ENCODE measurements around the gene RUNDC3A.

Gene RUNDC3A

DNA sequence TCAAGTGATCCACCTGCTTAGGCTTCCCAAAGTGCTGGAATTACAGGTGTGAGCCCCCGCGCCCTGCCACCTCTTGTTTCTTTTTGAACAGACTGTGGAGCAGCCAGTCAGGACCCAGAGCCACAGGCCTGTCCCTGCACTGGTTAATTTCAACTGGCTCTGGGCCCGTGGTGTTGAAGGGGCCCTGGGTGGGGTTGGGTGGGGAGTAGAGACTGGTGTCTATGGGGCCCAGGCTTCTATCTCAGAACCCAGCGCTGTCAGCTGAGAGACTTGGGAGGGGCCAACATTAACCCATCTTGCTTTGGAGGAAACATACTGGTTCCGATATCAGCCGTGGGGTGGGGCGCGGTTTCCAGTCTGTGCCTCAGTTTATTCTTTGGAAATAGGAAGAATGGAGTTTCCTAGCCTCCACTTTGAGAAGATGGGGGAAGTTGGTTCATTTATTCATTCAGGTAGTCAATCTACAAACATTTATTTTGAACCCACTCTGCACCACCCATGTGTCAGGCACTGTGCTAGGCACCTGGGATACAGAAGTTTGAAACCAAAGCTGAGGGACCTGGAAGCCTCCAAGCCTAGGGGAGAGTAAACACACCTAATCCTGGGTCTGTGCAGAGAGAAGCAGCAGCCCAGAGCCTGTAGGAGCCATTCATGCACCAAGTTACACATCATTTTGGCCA is 24.9 kb upstream of the RUNDC3A start:
- DNase-seq (ENCODE audit: low read depth, low spot score), result no peak

DNA sequence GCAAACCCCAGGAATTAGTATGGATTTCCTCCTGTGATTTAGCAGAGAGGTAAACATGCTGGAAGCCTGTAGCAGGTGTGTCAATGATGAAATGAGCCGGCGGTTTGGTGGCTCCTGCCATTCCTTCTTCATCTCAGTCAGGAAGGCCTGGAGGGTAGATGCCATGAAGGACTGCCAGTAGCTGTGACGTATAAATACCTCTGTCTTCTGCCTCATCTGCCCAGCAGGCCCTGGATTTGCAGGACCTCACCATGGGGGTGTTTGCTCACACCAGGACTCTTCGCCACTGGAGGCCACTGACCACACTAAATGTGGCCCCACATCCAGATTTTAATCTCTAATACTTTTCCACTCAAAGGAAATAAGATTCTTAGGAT is 24.4 kb upstream of the RUNDC3A start:
- no peak for DNase-seq (ENCODE audit: low read depth, low spot score)

- DNase-seq (ENCODE audit: low read depth, low spot score), result no peak
Observed at GRCh38 chr17:44287651-44288050, 20.8 kb upstream of the RUNDC3A start.

GRCh38 chr17:44293509-44294226 is 14.7 kb upstream of the RUNDC3A start:
- DNase-seq (ENCODE audit: low read depth, low spot score), result no peak

GRCh38 chr17:44297975-44298374 is 10.4 kb upstream of the RUNDC3A start:
- DNase-seq (ENCODE audit: low read depth, low spot score), result no peak

- DNase-seq (ENCODE audit: low read depth, low spot score), result no peak
Observed at GRCh38 chr17:44304651-44305050, 3.8 kb upstream of the RUNDC3A start.

- DNase-seq (ENCODE audit: low read depth, low spot score), result no peak
Observed at GRCh38 chr17:44307387-44308186, 814 bp upstream of the RUNDC3A start.

- no peak for DNase-seq (ENCODE audit: low read depth, low spot score)
Observed at GRCh38 chr17:44308865-44309264, 464 bp downstream of the RUNDC3A start.

GRCh38 chr17:44309472-44309871 is 1.1 kb downstream of the RUNDC3A start:
- DNase-seq (ENCODE audit: low read depth, low spot score), result no peak

DNA sequence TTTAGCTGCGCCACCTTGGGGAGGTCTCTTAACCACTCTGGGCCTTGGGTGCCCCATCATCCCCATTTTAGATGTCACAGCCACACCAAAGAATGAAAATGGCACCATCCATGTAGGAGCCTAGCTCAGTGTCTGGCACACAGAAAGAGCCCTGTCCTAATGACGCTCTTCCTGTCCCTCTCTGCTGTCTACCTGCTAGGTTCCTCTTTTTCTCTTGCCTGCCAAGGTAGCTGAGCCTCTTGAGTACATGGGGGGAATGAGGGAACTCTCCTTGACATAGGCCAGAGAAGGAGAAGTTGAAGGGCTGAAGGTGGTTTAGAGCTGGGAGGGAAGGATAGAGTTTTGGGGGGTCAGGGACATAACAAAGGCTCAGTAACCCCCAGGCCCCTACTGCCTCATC is 1.8 kb downstream of the RUNDC3A start:
- DNase-seq (ENCODE audit: low read depth, low spot score), result no peak

GRCh38 chr17:44310609-44311376 is 2.4 kb downstream of the RUNDC3A start:
- DNase-seq (ENCODE audit: low read depth, low spot score), result no peak

- no peak for DNase-seq (ENCODE audit: low read depth, low spot score)
Observed at GRCh38 chr17:44311562-44312181, 3.3 kb downstream of the RUNDC3A start.

DNA sequence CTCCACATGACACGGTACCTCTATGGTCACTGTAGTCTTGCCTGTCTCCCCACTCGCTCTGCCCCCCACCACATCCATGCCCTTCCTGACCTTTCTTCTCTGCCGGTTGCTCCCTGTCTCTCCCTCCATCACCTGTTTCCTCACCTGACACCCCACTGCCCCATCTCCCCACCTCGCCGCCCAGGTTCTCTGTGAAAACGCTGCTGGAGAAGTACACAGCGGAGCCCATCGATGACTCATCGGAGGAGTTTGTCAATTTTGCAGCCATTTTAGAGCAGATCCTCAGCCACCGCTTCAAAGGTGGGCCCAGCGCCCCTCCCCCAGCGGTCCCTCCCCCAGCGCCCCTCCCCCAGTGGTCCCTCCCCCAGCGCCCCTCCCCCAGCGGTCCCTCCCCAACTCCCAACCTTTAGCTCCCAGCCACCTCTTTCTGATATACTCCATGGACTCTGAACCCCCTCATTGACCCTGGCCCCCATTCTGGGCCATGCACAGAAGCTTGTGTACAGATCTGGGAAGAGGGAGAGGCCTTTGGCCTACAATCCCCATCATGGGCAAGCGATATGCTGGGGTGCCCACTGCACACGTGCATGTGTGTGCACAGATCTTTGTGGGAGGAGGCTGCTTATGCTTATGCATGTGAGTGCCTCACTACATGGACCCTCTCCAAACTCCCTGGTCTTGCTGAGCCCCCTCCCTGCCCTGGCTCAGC is 4.1 kb downstream of the RUNDC3A start:
- no peak for DNase-seq (ENCODE audit: low read depth, low spot score)

DNA sequence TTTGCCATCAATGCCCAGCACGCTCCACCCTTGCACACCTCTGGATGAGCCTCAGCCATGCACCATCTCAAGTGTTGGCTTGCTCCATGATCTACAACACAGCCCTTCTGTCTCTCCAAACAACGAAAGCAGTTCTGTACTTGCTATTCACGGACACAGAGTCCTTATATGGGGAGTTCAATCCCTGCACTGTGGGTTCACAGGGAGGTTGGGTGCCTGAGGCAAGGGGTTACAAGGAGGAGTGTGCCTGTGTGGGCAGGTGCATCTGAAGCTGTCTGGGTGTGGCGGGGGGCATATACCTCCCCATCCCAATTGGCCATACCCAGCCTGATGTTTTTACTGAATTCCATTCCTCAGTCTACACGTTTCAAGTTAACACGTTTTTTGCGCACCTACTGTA is 5.6 kb downstream of the RUNDC3A start:
- no peak for DNase-seq (ENCODE audit: low read depth, low spot score)

- DNase-seq (ENCODE audit: low read depth, low spot score), result no peak
Observed at GRCh38 chr17:44314524-44314868, 6.1 kb downstream of the RUNDC3A start.

GRCh38 chr17:44314869-44315661 is 6.7 kb downstream of the RUNDC3A start:
- DNase-seq (ENCODE audit: low read depth, low spot score), result no peak

DNA sequence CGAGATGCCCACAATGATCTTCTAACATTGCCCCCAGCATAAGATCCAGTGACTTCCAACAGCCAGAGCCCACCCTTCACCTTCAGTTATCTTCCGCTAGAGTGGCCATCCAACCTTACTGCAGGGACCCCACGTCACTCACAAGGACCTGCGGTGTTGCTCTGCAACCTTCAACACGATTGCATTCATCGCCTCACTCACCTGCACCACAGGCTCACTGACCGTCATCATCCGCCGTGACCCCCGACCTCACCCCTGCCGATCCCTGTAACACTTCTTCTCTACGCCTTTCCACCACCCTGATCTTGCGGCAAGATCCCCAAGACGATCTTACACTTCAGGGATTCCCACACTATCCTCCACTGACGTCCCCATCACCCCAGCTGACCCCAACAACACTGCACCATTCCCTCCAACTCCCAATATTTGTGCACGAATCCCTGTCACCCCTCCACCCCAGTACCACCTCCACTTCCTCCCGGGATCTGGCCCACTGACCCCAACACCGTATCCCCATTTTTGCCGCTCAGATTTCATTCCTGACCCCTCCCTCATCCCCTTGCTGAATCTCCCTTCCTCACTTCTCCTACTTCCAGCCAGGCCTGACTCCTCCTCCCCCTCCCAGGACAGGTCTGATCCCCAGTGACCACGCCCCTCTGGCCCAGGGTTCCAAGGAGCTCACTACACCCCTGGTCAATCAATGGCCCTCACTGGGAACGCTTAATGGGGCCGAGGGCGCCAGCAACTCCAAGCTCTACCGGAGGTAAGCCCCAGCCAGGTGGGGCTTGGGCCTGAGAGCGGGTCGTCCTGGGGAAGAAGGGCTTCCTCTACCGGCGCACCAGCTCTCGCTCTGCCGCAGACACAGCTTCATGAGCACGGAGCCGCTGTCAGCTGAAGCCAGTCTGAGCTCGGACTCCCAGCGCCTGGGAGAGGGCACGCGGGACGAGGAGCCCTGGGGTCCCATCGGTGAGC is 7.6 kb downstream of the RUNDC3A start:
- no peak for DNase-seq (ENCODE audit: low read depth, low spot score)

GRCh38 chr17:44317545-44317944 is 9.1 kb downstream of the RUNDC3A start:
- DNase-seq (ENCODE audit: low read depth, low spot score), result no peak
